HepG2 (cell line): Measurements from ENCODE around the gene ZNF514. TPM values are rescaled to one million over a fixed set of nuclear protein-coding genes. Genes with fewer than 3 reads are reported as not detected.
A peak's percentile ranks its signal among the peaks of the same experiment; 100 is the strongest.

Experiments used
- AGO1 ChIP-seq: fragments of 200-400 bp; formaldehyde crosslinking; IDR thresholded peaks from 2 replicates; pipeline ENCODE4 v1.6.1; 2017; ENCODE audit warnings: mild to moderate bottlenecking, low read depth, low read length, moderate library complexity; ENCODE audit not compliant: poor library complexity, severe bottlenecking
- EP300 ChIP-seq, 3 experiments: sonication (generic) in 1 of 3; formaldehyde crosslinking in 1 of 3; IDR thresholded peaks; 2 replicates each; pipeline versions ENCODE4 v1.5.1 to v1.6.1; 2011 to 2020; ENCODE audit warnings: low read depth in 2 of 3, low read length in 2 of 3, borderline replicate concordance in 1 of 3, improper control_type of control experiment in 1 of 3, mild to moderate bottlenecking in 1 of 3, missing genetic modification reagents in 1 of 3, moderate library complexity in 1 of 3
- GABPA ChIP-seq, 2 experiments: IDR thresholded peaks; 2 replicates each; pipeline ENCODE4 v1.6.1; 2011 to 2016; ENCODE audit warnings: low read depth in 2 of 2, low read length in 1 of 2, missing biosample characterization in 1 of 2, missing genetic modification characterization in 1 of 2
- HNRNPH1 ChIP-seq: fragments of 200-400 bp; formaldehyde crosslinking; optimal IDR thresholded peaks from 2 replicates; pipeline ENCODE3; 2017; ENCODE audit warnings: mild to moderate bottlenecking, low read depth, low read length
- KDM4B ChIP-seq: sonication (generic); formaldehyde crosslinking; IDR thresholded peaks from 2 replicates; pipeline ENCODE4 v1.4.0; 2020; ENCODE audit warnings: missing genetic modification reagents
- MIER3 ChIP-seq: IDR thresholded peaks from 2 replicates; pipeline ENCODE4 v1.6.1; 2016; ENCODE audit warnings: missing compliant biosample characterization, borderline replicate concordance
- NFYC ChIP-seq: IDR thresholded peaks from 2 replicates; pipeline ENCODE4 v1.6.1; 2016; ENCODE audit warnings: missing genetic modification reagents, missing compliant biosample characterization
- PCBP1 ChIP-seq: fragments of 200-400 bp; formaldehyde crosslinking; IDR thresholded peaks from 2 replicates; pipeline ENCODE4 v1.6.1; 2017; ENCODE audit warnings: mild to moderate bottlenecking, low read depth, low read length, borderline replicate concordance
- PPARG ChIP-seq: conservative IDR thresholded peaks from 2 replicates; pipeline ENCODE4 v1.6.1; 2016; ENCODE audit warnings: missing biosample characterization, missing genetic modification reagents
- RBFOX2 ChIP-seq: fragments of 200-400 bp; formaldehyde crosslinking; IDR thresholded peaks from 2 replicates; pipeline ENCODE4 v1.6.1; 2017; ENCODE audit warnings: low read depth, mild to moderate bottlenecking, low read length
- RCOR2 ChIP-seq: IDR thresholded peaks from 2 replicates; pipeline ENCODE4 v1.6.1; 2016; ENCODE audit warnings: missing biosample characterization, missing genetic modification reagents
- SATB2 ChIP-seq: sonication (generic); formaldehyde crosslinking; IDR thresholded peaks from 2 replicates; pipeline ENCODE4 v1.5.0; 2020; ENCODE audit warnings: missing genetic modification reagents
- SP4 ChIP-seq: sonication (generic); formaldehyde crosslinking; IDR thresholded peaks from 2 replicates; pipeline ENCODE4 v1.8.1; 2023; ENCODE audit warnings: mild to moderate bottlenecking, missing genetic modification reagents
- ZMYM4 ChIP-seq: sonication (generic); formaldehyde crosslinking; IDR thresholded peaks from 2 replicates; pipeline ENCODE4 v1.8.1; 2023; ENCODE audit warnings: mild to moderate bottlenecking, missing genetic modification reagents
- ZNF263 ChIP-seq: sonication (generic); formaldehyde crosslinking; IDR thresholded peaks from 2 replicates; pipeline ENCODE4 v1.4.0; 2020; ENCODE audit warnings: missing genetic modification reagents
- ZNF326 ChIP-seq: sonication (generic); formaldehyde crosslinking; IDR thresholded peaks from 2 replicates; pipeline ENCODE4 v1.4.0; 2020; ENCODE audit warnings: missing genetic modification reagents, borderline replicate concordance
- ZNF441 ChIP-seq: sonication (generic); formaldehyde crosslinking; IDR thresholded peaks from 2 replicates; pipeline ENCODE4 v1.7.0; 2021; ENCODE audit warnings: missing genetic modification reagents, borderline replicate concordance
- ZNF670 ChIP-seq: sonication (generic); formaldehyde crosslinking; IDR thresholded peaks from 2 replicates; pipeline ENCODE4 v1.8.0; 2022; ENCODE audit warnings: mild to moderate bottlenecking, missing genetic modification reagents, borderline replicate concordance
- ZNF780A ChIP-seq: sonication (generic); formaldehyde crosslinking; IDR thresholded peaks from 2 replicates; pipeline ENCODE4 v1.8.0; 2022; ENCODE audit warnings: mild to moderate bottlenecking, missing genetic modification reagents, moderate library complexity
- ZNF788 ChIP-seq: sonication (generic); formaldehyde crosslinking; IDR thresholded peaks from 2 replicates; pipeline ENCODE4 v1.5.0; 2020; ENCODE audit warnings: mild to moderate bottlenecking, missing genetic modification reagents, borderline replicate concordance
- ZSCAN29 ChIP-seq: sonication (generic); formaldehyde crosslinking; conservative IDR thresholded peaks from 2 replicates; pipeline ENCODE4 v1.4.0; 2020; ENCODE audit warnings: mild to moderate bottlenecking, missing genetic modification reagents
- polyA plus RNA-seq, 8 experiments: library from polyadenylated mRNA; depleted of rRNA in 3 of 8; stranded (reverse) in 7 of 8; unstranded in 1 of 8; fragments of >200 nt; fragmentation: Illumina TruSeq in 4 of 8; extraction: Trizol in 4 of 8; gene quantifications; 2 replicates each; pipeline versions ENCODE4 v1.2.1 to v1.2.3, GENCODE V29; 2011 to 2016; ENCODE audit warnings: low read depth in 4 of 8, missing spikeins in 1 of 8, mixed read lengths in 1 of 8; ENCODE audit not compliant: insufficient read depth in 1 of 8
- total RNA-seq, 5 experiments: library from RNA; depleted of rRNA; stranded (reverse); fragments of >200 nt; fragmentation: Illumina TruSeq; extraction: Trizol; gene quantifications; 2 replicates each; pipeline ENCODE4 v1.2.3, GENCODE V29; 2016; ENCODE audit warnings: low read depth in 1 of 5
- TF ChIP-seq, protein P1 (sequence below): sonication (generic); formaldehyde crosslinking; IDR thresholded peaks from 2 replicates; pipeline ENCODE4 v1.4.0; 2020; ENCODE audit warnings: missing genetic modification reagents
- TF ChIP-seq, protein P2 (sequence below): sonication (generic); formaldehyde crosslinking; IDR thresholded peaks from 2 replicates; pipeline ENCODE4 v1.4.0; 2020; ENCODE audit warnings: missing genetic modification reagents, borderline replicate concordance

Gene ZNF514
- total and polyA plus RNA-seq, 2 of the 13 experiments (the other 11 are each of a cell fraction or from before 2014, with no cell fraction given), result 15.2 to 18.7 TPM

DNA sequence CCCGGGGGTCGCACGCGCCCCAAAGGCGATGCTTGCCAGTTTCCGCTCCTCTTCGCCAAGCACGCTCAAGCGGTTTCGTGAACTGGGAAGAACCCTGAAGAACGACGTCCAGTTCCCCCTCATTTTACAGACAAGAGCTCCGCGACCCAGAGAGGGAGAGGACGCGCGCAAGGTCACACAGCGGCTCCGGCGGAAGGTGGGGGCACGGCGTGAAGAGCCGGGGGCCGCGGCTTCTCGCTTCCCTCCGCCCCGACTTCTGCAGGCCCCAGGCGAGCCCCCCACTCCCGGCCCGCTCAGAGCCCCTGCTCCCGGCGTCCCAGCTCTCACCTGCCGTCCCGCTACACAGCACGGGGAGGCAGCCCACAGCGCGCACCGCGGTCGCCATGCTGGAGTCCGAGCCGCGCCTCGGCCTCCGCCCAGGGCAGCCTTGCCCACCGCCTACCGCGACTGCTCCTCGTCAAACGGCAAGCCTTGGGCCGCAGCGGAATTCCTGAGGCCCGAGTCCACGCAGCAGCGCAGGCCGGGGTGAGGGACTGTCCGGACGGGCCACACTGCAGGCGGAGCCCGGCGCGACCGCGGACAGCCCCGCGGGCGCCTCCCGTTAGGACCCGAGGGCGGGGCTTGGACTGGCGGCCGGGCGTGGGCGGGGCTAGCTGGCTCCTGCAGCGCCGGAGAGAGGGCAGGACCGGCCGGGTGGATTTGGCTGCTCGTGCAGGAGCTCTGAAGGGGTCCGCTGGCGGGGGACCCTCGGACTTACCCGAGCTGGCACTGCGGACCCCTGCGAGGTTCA is 38.0 kb downstream of the ZNF514 start, which contains the start of gene MRPS5 (continued):
- peak; percentile 92 for TF ChIP-seq SP4 (CRISPR knock-in tag)
- TF ChIP-seq ZNF326 (CRISPR knock-in tag), result no peak
- TF ChIP-seq ZNF441 (CRISPR knock-in tag), result no peak; the same call in 1 of the 2 replicates
- peak; percentile 85; the same call in 1 of the 2 replicates for TF ChIP-seq RCOR2 (CRISPR knock-in tag)
- 0 out of 2 replicates have a peak, but pooled peaks have one; percentile 67 for TF ChIP-seq PCBP1
- no peak for TF ChIP-seq GABPA (IDR thresholded peaks at IDR 0.05; ENCODE audit: low read depth, low read length)
- no peak for TF ChIP-seq GABPA (CRISPR knock-in tag; IDR thresholded peaks at IDR 0.05; ENCODE audit: low read depth)
- TF ChIP-seq ZSCAN29 (CRISPR knock-in tag), result peak; percentile 56; the same call in 1 of the 2 replicates
- TF ChIP-seq RBFOX2, result peak; percentile 99
- TF ChIP-seq, protein P1, sequence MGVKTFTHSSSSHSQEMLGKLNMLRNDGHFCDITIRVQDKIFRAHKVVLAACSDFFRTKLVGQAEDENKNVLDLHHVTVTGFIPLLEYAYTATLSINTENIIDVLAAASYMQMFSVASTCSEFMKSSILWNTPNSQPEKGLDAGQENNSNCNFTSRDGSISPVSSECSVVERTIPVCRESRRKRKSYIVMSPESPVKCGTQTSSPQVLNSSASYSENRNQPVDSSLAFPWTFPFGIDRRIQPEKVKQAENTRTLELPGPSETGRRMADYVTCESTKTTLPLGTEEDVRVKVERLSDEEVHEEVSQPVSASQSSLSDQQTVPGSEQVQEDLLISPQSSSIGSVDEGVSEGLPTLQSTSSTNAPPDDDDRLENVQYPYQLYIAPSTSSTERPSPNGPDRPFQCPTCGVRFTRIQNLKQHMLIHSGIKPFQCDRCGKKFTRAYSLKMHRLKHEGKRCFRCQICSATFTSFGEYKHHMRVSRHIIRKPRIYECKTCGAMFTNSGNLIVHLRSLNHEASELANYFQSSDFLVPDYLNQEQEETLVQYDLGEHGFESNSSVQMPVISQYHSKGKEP, result peak; percentile 32; the same call in 1 of the 2 replicates
- peak; percentile 89 for TF ChIP-seq ZMYM4 (CRISPR knock-in tag)
- 0 out of 2 replicates have a peak, but pooled peaks have one; percentile 77 for TF ChIP-seq ZNF670
- no peak; the same call in 1 of the 2 replicates for TF ChIP-seq ZNF780A (CRISPR knock-in tag)
- peak; percentile 50; the same call in 1 of the 2 replicates for TF ChIP-seq MIER3 (CRISPR knock-in tag)
- peak; percentile 82; the same call in 1 of the 2 replicates for TF ChIP-seq SATB2 (CRISPR knock-in tag)
- TF ChIP-seq EP300 (IDR thresholded peaks at IDR 0.05; ENCODE audit: low read depth in 2 of 2, low read length in 2 of 2), result 0 out of 4 replicates have a peak, but pooled peaks of 1 of the 2 experiments have one; percentile 41
- TF ChIP-seq EP300 (CRISPR knock-in tag; IDR thresholded peaks at IDR 0.05; ENCODE audit: borderline replicate concordance), result 0 out of 2 replicates have a peak, but pooled peaks have one; percentile 37
- TF ChIP-seq HNRNPH1, result no peak
- TF ChIP-seq ZNF263 (CRISPR knock-in tag), result peak; percentile 63; the same call in 1 of the 2 replicates
- TF ChIP-seq PPARG, result peak; percentile 56
- TF ChIP-seq, protein P2, sequence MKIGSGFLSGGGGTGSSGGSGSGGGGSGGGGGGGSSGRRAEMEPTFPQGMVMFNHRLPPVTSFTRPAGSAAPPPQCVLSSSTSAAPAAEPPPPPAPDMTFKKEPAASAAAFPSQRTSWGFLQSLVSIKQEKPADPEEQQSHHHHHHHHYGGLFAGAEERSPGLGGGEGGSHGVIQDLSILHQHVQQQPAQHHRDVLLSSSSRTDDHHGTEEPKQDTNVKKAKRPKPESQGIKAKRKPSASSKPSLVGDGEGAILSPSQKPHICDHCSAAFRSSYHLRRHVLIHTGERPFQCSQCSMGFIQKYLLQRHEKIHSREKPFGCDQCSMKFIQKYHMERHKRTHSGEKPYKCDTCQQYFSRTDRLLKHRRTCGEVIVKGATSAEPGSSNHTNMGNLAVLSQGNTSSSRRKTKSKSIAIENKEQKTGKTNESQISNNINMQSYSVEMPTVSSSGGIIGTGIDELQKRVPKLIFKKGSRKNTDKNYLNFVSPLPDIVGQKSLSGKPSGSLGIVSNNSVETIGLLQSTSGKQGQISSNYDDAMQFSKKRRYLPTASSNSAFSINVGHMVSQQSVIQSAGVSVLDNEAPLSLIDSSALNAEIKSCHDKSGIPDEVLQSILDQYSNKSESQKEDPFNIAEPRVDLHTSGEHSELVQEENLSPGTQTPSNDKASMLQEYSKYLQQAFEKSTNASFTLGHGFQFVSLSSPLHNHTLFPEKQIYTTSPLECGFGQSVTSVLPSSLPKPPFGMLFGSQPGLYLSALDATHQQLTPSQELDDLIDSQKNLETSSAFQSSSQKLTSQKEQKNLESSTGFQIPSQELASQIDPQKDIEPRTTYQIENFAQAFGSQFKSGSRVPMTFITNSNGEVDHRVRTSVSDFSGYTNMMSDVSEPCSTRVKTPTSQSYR (CRISPR knock-in tag), result no peak
- peak; percentile 50 for TF ChIP-seq AGO1
- peak; percentile 29; the same call in 1 of the 2 replicates for TF ChIP-seq KDM4B (CRISPR knock-in tag)
- TF ChIP-seq NFYC (CRISPR knock-in tag), result no peak
- peak; percentile 89; the same call in 1 of the 2 replicates for TF ChIP-seq ZNF788 (CRISPR knock-in tag)
